HCT116 (cell line): ENCODE data around the gene DGCR6L. TPM values are rescaled to one million over a fixed set of nuclear protein-coding genes. Genes with fewer than 3 reads are reported as not detected.
"Not testable (repeated sequence)": the region's sequence is repeated elsewhere in the genome, so short reads cannot be mapped to it uniquely, and the experiment has no call there.

ENCODE experiments used
- ATAC-seq: fragments of 200-7000 bp; cut with Tn5 transposase; 2 replicates; pipeline ENCODE4 v1.9.1; 2020; ENCODE audit warnings: mild to moderate bottlenecking, moderate library complexity
- BruUV-seq: library from RNA; stranded (reverse); fragments of 400-500 nt; replicated peaks from 2 replicates; lab custom pipeline; 2021; lab: Mats Ljungman, UMichigan
- CTCF ChIA-PET: fragments of 300-600 bp; sonication (Branson Sonifier 250); formaldehyde crosslinking; loops from one replicate; lab custom pipeline; 2021; ENCODE audit warnings: antibody characterized with exemption; lab: Charles Lee
- POLR2A ChIA-PET: fragments of 300-600, 350-600 bp; sonication (Branson Sonifier 250); formaldehyde crosslinking; loops from one replicate; lab custom pipeline; 2021; ENCODE audit warnings: antibody characterized with exemption; lab: Charles Lee
- RAD21 ChIA-PET, 2 experiments: fragments of 300-600 bp; sonication (Branson Sonifier 250); formaldehyde crosslinking; loops; one replicate each; lab custom pipeline; 2023; ENCODE audit warnings: low total read pairs in 2 of 2; ENCODE audit not compliant: uncharacterized antibody in 2 of 2, unreplicated experiment in 2 of 2, low non-redundant PET in 1 of 2; lab: Charles Lee
- DNase-seq: peaks from one replicate; pipeline ENCODE4 v3.0.0-alpha.2; 2010; ENCODE audit warnings: low read depth, low spot score
- H2AFZ ChIP-seq: fragments of 200-600 bp; shearing (Covaris generic), sonication (generic); 2 replicates; pipeline ENCODE4 v1.6.1; 2017; ENCODE audit warnings: low read depth, mixed run types, mixed read lengths, antibody characterized with exemption, low read length; ENCODE audit not compliant: poor library complexity, severe bottlenecking
- H3K27ac ChIP-seq: 2 replicates; pipeline ENCODE4 v1.5.1; 2012; ENCODE audit warnings: low read depth, low read length
- H3K27me3 ChIP-seq: fragments of 200-600 bp; sonication (generic); 2 replicates; pipeline ENCODE4 v1.6.1; 2016; ENCODE audit warnings: mixed run types, low read length, mixed read lengths; ENCODE audit not compliant: insufficient read depth
- H3K36me3 ChIP-seq, 2 experiments: fragments of 200-500 bp in 1 of 2; fragments of 200-600 bp in 1 of 2; sonication (Bioruptor generic) in 1 of 2; sonication (generic) in 1 of 2; 2 replicates each; pipeline versions ENCODE4 v1.5.1 to v1.6.1; 2014 to 2016; ENCODE audit warnings: low read length in 2 of 2, inconsistent platforms in 1 of 2, mixed read lengths in 1 of 2, mixed run types in 1 of 2; ENCODE audit not compliant: insufficient read depth in 2 of 2, control insufficient read depth in 1 of 2
- H3K4me1 ChIP-seq, 2 experiments: fragments of 200-600 bp in 1 of 2; sonication (generic) in 1 of 2; 2 replicates each; pipeline versions ENCODE4 v1.5.1 to v1.6.1; 2012 to 2017; ENCODE audit warnings: low read length in 2 of 2, inconsistent platforms in 1 of 2, mild to moderate bottlenecking in 1 of 2, mixed read lengths in 1 of 2, mixed run types in 1 of 2, moderate library complexity in 1 of 2; ENCODE audit not compliant: insufficient read depth in 2 of 2, control insufficient read depth in 1 of 2
- H3K4me2 ChIP-seq: fragments of 200-600 bp; sonication (generic); 2 replicates; pipeline ENCODE4 v1.6.1; 2017; ENCODE audit warnings: mixed run types, low read length, mixed read lengths
- H3K4me3 ChIP-seq, 2 experiments: fragments of 200-600 bp in 1 of 2; sonication (generic) in 1 of 2; replicated peaks in 1 of 2; 2 replicates each; pipeline ENCODE4 v1.5.1; 2011 to 2016; ENCODE audit warnings: low read length in 2 of 2, control low read depth in 1 of 2, low read depth in 1 of 2, mild to moderate bottlenecking in 1 of 2, mixed read lengths in 1 of 2, mixed run types in 1 of 2
- H3K79me2 ChIP-seq: fragments of 200-600 bp; sonication (generic); 2 replicates; pipeline ENCODE4 v1.6.1; 2017; ENCODE audit warnings: mild to moderate bottlenecking, mixed run types, low read length, moderate library complexity, mixed read lengths; ENCODE audit not compliant: insufficient read depth
- H3K9ac ChIP-seq: fragments of 200-600 bp; sonication (generic); 2 replicates; pipeline ENCODE4 v1.6.1; 2016; ENCODE audit warnings: low read length, mixed read lengths
- H3K9me2 ChIP-seq: fragments of 200-600 bp; sonication (generic), shearing (Covaris generic); 2 replicates; pipeline ENCODE4 v1.6.1; 2017; ENCODE audit warnings: mixed run types, mild to moderate bottlenecking, moderate library complexity; ENCODE audit not compliant: insufficient read depth
- H3K9me3 ChIP-seq, 2 experiments: fragments of 200-500 bp in 1 of 2; fragments of 200-600 bp in 1 of 2; sonication (Bioruptor generic) in 1 of 2; sonication (generic) in 1 of 2; 2 replicates each; pipeline ENCODE4 v1.6.1; 2014 to 2017; ENCODE audit warnings: low read length in 2 of 2, mixed read lengths in 2 of 2, inconsistent platforms in 1 of 2, low read depth in 1 of 2, mild to moderate bottlenecking in 1 of 2, mixed run types in 1 of 2, moderate library complexity in 1 of 2; ENCODE audit not compliant: control insufficient read depth in 1 of 2, insufficient read depth in 1 of 2
- H4K20me1 ChIP-seq: fragments of 200-600 bp; sonication (generic), shearing (Covaris generic); 2 replicates; pipeline ENCODE4 v1.6.1; 2017; ENCODE audit warnings: mixed run types, mild to moderate bottlenecking, moderate library complexity; ENCODE audit not compliant: insufficient read depth
- ATF3 ChIP-seq: IDR thresholded peaks from 2 replicates; pipeline ENCODE4 v1.6.1; 2012
- CBX3 ChIP-seq: IDR thresholded peaks from 2 replicates; pipeline ENCODE4 v1.6.1; 2012; ENCODE audit warnings: low read depth
- CEBPB ChIP-seq: IDR thresholded peaks from 2 replicates; pipeline ENCODE4 v1.6.1; 2012; ENCODE audit warnings: low read depth
- EGR1 ChIP-seq: IDR thresholded peaks from 2 replicates; pipeline ENCODE4 v1.6.1; 2012; ENCODE audit warnings: low read depth
- ELF1 ChIP-seq: IDR thresholded peaks from 2 replicates; pipeline ENCODE4 v1.6.1; 2012; ENCODE audit warnings: low read depth, borderline replicate concordance
- FOSL1 ChIP-seq: IDR thresholded peaks from 2 replicates; pipeline ENCODE4 v1.6.1; 2012; ENCODE audit warnings: low read depth
- JUND ChIP-seq: IDR thresholded peaks from 2 replicates; pipeline ENCODE4 v1.6.1; 2012
- POLR2A ChIP-seq: IDR thresholded peaks from 2 replicates; pipeline ENCODE4 v1.7.0; 2011; ENCODE audit warnings: borderline replicate concordance; ENCODE audit not compliant: insufficient read depth, insufficient read length; ENCODE audit errors: extremely low read depth
- POLR2AphosphoS5 ChIP-seq: IDR thresholded peaks from 2 replicates; pipeline ENCODE4 v1.6.1; 2011; ENCODE audit warnings: mild to moderate bottlenecking, low read depth, low read length, moderate library complexity
- SIN3A ChIP-seq: IDR thresholded peaks from 2 replicates; pipeline ENCODE4 v1.6.1; 2012; ENCODE audit warnings: low read depth
- SP1 ChIP-seq: IDR thresholded peaks from 2 replicates; pipeline ENCODE4 v1.6.1; 2012; ENCODE audit warnings: low read depth
- SRF ChIP-seq: IDR thresholded peaks from 2 replicates; pipeline ENCODE4 v1.6.1; 2012; ENCODE audit warnings: low read depth
- ZBTB33 ChIP-seq: IDR thresholded peaks from 2 replicates; pipeline ENCODE4 v1.6.1; 2011; ENCODE audit warnings: mild to moderate bottlenecking, low read length, moderate library complexity; ENCODE audit not compliant: insufficient replicate concordance; ENCODE audit errors: extremely low read depth
- ZNF274 ChIP-seq: fragments of 200-500 bp; sonication (Bioruptor generic); IDR thresholded peaks from 2 replicates; pipeline ENCODE4 v1.6.1; 2014; ENCODE audit warnings: mild to moderate bottlenecking, low read depth, low read length, inconsistent platforms
- intact Hi-C: fragments of 100-400 bp; cut with micrococcal nuclease; formaldehyde crosslinking; loops from 2 replicates; pipeline ENCODE4 v1.10.0; 2022
- total RNA-seq: library from RNA; stranded (reverse); gene quantifications from one replicate; pipeline ENCODE4 v1.2.1, GENCODE V29; 2021; ENCODE audit not compliant: unreplicated experiment

The DGCR6L gene
- total RNA-seq, 1 experiment from 2014 or later = 44.9 TPM

- TF ChIP-seq ATF3 (no peak), SP1 (no peak), ELF1 (no peak), POLR2AphosphoS5 (no peak), EGR1 (no peak)
Observed at GRCh38 chr22:20305894-20306645, 13.8 kb downstream of the DGCR6L start (continued).

- H4K20me1 ChIP-seq, H3K27ac ChIP-seq, H3K36me3 ChIP-seq, POLR2A ChIA-PET, intact Hi-C loops, H3K9ac ChIP-seq, ATAC-seq, BruUV-seq, CTCF ChIA-PET, H3K79me2 ChIP-seq, H3K27me3 ChIP-seq, H3K4me1 ChIP-seq, H3K9me3 ChIP-seq, DNase-seq, RAD21 ChIA-PET, H3K9me2 ChIP-seq, H3K4me2 ChIP-seq, H2AFZ ChIP-seq, H3K4me3 ChIP-seq: not testable (repeated sequence)
Observed at GRCh38 chr22:20305230-20305893, 14.5 kb downstream of the DGCR6L start.

GRCh38 chr22:20304646-20305045 is 15.2 kb downstream of the DGCR6L start:
- H4K20me1 ChIP-seq = no peaks in the 10 kb centered on the region
- H3K9me3 ChIP-seq = no peaks in the 10 kb centered on the region
- H3K27me3 ChIP-seq = no peaks in the 10 kb centered on the region
- H3K9me2 ChIP-seq = no peaks in the 10 kb centered on the region
- DNase-seq (no peak), ATAC-seq (no peak)
- intact Hi-C loops = no loop called here
- H3K36me3 ChIP-seq = no peaks in the 10 kb centered on the region
- no peak overlapping the region for H3K9ac ChIP-seq
- H3K4me2 ChIP-seq = no peak overlapping the region
- no peak overlapping the region for H3K27ac ChIP-seq
- no peak overlapping the region for H2AFZ ChIP-seq
- CTCF ChIA-PET = no interaction called here
- BruUV-seq = no TSS peak
- H3K4me1 ChIP-seq = peaks cover 3 to 7% of the 10 kb centered on the region in 2 experiments; a peak in 3 of 4 replicates
- RAD21 ChIA-PET = no interaction called here
- POLR2A ChIA-PET = no interaction called here
- no peak overlapping the region for H3K4me3 ChIP-seq
- H3K79me2 ChIP-seq = no peaks in the 10 kb centered on the region
- TF ChIP-seq JUND (no peak), CBX3 (no peak), ZBTB33 (no peak), ZNF274 (no peak), ELF1 (no peak), SIN3A (no peak), ATF3 (no peak), POLR2A (no peak), SRF (no peak), FOSL1 (no peak), CEBPB (no peak)
